Heart right ventricle (tissue), 16 donors: ENCODE results near the gene YBX1. TPM values are rescaled to one million over a fixed set of nuclear protein-coding genes. Genes with fewer than 3 reads are reported as not detected.
"Not testable (repeated sequence)": the region's sequence is repeated elsewhere in the genome, so short reads cannot be mapped to it uniquely, and the experiment has no call there.

Experiments
- ATAC-seq, 8 donors: fragments of 200-7000 bp; cut with Tn5 transposase; one replicate each; pipeline ENCODE4 v1.9.1; 2020; ENCODE audit warnings: mild to moderate bottlenecking in 8 of 8, moderate library complexity in 8 of 8, moderate number of reproducible peaks in 1 of 8
- DNase-seq, 2 donors: peaks; one replicate each; pipeline ENCODE4 v3.0.0-alpha.2; 2020
- H3K27ac ChIP-seq, 10 donors: fragments of 200-600 bp; sonication (generic) in 2 of 10; one replicate each; pipeline versions ENCODE4 v1.5.0 to v1.8.0; 2020 to 2022; ENCODE audit warnings: mild to moderate bottlenecking in 3 of 10
- H3K27me3 ChIP-seq, 7 donors: fragments of 200-600 bp; one replicate each; pipeline ENCODE4 v1.8.0; 2021 to 2022; ENCODE audit warnings: mild to moderate bottlenecking in 2 of 7
- H3K36me3 ChIP-seq, 9 donors: fragments of 200-600 bp; sonication (generic) in 1 of 9; one replicate each; pipeline versions ENCODE4 v1.5.0 to v1.8.0; 2020 to 2022; ENCODE audit warnings: mild to moderate bottlenecking in 2 of 9
- H3K4me1 ChIP-seq, 9 donors: fragments of 200-600 bp; sonication (generic) in 1 of 9; one replicate each; pipeline versions ENCODE4 v1.5.0 to v1.8.0; 2020 to 2022; ENCODE audit warnings: mild to moderate bottlenecking in 4 of 9
- H3K4me3 ChIP-seq, 10 donors: fragments of 200-600 bp; sonication (generic) in 2 of 10; one replicate each; pipeline versions ENCODE4 v1.5.0 to v1.8.0; 2020 to 2022; ENCODE audit warnings: mild to moderate bottlenecking in 7 of 10, moderate library complexity in 2 of 10
- H3K9me3 ChIP-seq, 11 donors: fragments of 200-600 bp in 10 of 11; sonication (generic) in 2 of 11; one replicate each; pipeline versions ENCODE4 v1.5.0 to v1.8.0; 2013 to 2022; ENCODE audit warnings: mild to moderate bottlenecking in 2 of 11, control low read depth in 1 of 11, moderate library complexity in 1 of 11
- WGBS, 2 donors: extraction: QIAGEN DNeasy Blood & Tissue Kit; methylation state at CpG; one replicate each; pipeline ENCODE4 v1.1.7; 2013; ENCODE audit warnings: inconsistent platforms in 1 of 2; 5-methylcytosine and 5-hydroxymethylcytosine counted together
- intact Hi-C, 10 donors: fragments of 100-400 bp; cut with DNase I; formaldehyde crosslinking; loops; one replicate each; pipeline versions ENCODE4 v1.11.1 to v1.14.2; 2022
- polyA plus RNA-seq, 2 donors: library from polyadenylated mRNA; stranded (reverse); fragments of 200-250 nt; gene quantifications; one replicate each; pipeline ENCODE4 v1.2.3, GENCODE V29; 2013
- total RNA-seq, 10 donors: library from RNA; stranded (reverse); fragmentation: NEBNext Ultra II Directional in 3 of 10; extraction: Animal tissue kit (Norgen Biotek cat#: 25700) in 3 of 10; gene quantifications; one replicate each; pipeline versions ENCODE4 v1.2.1 to v1.2.4, GENCODE V29; 2021 to 2023
- TF ChIP-seq, protein P1 (sequence below), 9 donors: fragments of 200-600 bp; sonication (generic) in 2 of 9; IDR thresholded peaks; one replicate each; pipeline versions ENCODE4 v1.5.0 to v1.8.0; 2021 to 2022; ENCODE audit warnings: antibody characterized with exemption in 9 of 9, mild to moderate bottlenecking in 5 of 9, moderate library complexity in 1 of 9
- donor health status: Arrhythmogenic right ventricular cardiomyopathy.
- donor health status: ischemic (EF 13 %, LVEDD 7.1; RV severe dilation, severe dysfunction).
- donor health status: healthy with polysubstance abuse.
- donor health status: DM: no; HTN: yes; CAD: no.
- donor health status: DM: no; HTN: no; CAD: no.
- donor health status: ischemic (EF 25% LVEDD 6.9; RV normal size, moderate dysfunction).
- donor health status: ischemic (EF 25% LVEDD 5.7; RV mildly dilated, moderate dysfunction).
- donor health status: healthy.
- donor health status: DM: yes; HTN: yes; CAD: no.
- donor health status: Ischemic cardiomyopathy.
- donor health status: ischemic (EF 35%, LVEDD 5.7; RV mildly dilated, moderate dysfunction).
- donor health status: nonischemic (EF 11% LVEDD 7.7; RV severe dilation, severe dysfunction).
- donor health status: DM: yes; HTN: yes; CAD: no.
- donor health status: PGD.
- donor health status: ischemic (EF 29% LVEDD 5.4; RV normal size, mild dysfunction).
- donor health status: nonischemic (EF 23%, LVEDD 6.1; RV moderate dilation, normal function).

Gene YBX1
- total and polyA plus RNA-seq, 12 donors, result 300 to 1,036 (median 777) TPM

DNA sequence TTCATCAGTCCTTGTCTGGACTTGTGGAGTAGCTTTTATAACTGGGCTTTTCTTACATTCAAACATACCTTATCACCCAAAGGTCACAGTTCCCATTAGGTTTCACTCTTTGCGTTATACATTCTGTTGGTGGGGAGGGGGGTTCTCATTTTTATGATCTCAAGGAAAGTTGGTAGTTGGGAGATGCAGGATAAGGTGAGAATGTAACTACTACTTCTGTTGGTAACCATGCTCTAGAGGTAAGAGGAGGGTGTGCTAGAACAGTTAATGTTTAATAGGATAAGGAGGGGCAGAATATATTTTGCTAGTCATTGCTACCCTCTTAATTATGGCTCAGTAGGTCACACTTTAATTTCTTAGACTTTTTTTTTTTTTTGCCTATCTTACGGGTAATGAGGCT is 10.7 kb downstream of the YBX1 start:
- Histone ChIP-seq H3K36me3 (peaks cover 0 to 76% (median 12%) of the 10 kb centered on the region in 9 donors), H3K4me1 (peaks cover 2 to 65% (median 51%) of the 10 kb centered on the region in 9 donors), H3K27ac (no peak overlapping the region), H3K27me3 (no peaks in the 10 kb centered on the region), H3K4me3 (no peak overlapping the region), H3K9me3 (no peaks in the 10 kb centered on the region)
- no peak for DNase-seq
- TF ChIP-seq, protein P1, sequence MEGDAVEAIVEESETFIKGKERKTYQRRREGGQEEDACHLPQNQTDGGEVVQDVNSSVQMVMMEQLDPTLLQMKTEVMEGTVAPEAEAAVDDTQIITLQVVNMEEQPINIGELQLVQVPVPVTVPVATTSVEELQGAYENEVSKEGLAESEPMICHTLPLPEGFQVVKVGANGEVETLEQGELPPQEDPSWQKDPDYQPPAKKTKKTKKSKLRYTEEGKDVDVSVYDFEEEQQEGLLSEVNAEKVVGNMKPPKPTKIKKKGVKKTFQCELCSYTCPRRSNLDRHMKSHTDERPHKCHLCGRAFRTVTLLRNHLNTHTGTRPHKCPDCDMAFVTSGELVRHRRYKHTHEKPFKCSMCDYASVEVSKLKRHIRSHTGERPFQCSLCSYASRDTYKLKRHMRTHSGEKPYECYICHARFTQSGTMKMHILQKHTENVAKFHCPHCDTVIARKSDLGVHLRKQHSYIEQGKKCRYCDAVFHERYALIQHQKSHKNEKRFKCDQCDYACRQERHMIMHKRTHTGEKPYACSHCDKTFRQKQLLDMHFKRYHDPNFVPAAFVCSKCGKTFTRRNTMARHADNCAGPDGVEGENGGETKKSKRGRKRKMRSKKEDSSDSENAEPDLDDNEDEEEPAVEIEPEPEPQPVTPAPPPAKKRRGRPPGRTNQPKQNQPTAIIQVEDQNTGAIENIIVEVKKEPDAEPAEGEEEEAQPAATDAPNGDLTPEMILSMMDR (IDR thresholded peaks at IDR 0.05), result no peak
- no peak for ATAC-seq
- intact Hi-C loops, result no loop called here
- WGBS, 2 donors, result 93 to 94% methylated on average over 2 of the region's 2 CpGs

DNA sequence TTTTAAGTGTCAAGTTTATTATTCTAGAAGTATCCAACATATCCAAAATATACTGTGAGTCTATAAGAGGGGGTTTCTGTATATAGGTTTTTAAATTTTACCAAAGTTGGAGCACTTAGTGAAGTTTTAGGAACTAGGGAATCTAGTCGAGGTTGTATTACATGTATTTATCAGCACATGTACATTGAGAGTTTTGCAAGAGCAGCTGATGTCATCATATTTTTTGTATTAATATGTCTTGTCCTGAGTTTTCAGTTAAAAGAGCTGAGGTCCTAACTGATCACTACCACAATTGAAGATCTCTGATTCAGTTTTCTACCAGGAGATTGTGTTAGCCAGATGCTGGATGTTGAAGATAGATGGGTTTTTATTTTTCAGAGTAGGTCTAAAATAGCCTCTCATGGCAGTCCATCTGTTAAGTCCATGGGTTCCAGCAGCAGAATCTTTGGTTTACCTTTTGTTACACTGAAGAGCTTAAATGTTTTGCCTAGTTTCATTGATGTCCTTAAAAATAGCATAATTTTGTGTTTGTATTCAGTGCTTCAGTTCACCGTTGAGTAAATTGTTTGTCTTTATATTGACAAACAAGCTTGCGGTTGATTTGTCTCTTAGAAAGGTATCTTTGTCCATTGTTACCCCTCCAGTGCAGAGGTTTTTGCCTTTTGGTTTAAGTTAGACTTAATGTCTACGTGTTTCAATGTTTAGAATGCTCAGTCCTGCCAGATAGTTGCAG is 16.0 kb downstream of the YBX1 start:
- no peaks in the 10 kb centered on the region for H3K27me3 ChIP-seq
- H3K4me3 ChIP-seq, result no peak overlapping the region
- no peak for ATAC-seq
- H3K27ac ChIP-seq, result no peak overlapping the region
- no peak for DNase-seq
- peaks cover 0 to 100% (median 58%) of the 10 kb centered on the region in 9 donors for H3K36me3 ChIP-seq
- intact Hi-C loops, result no loop called here
- WGBS, 2 donors, result 92 to 93% methylated on average over 4 of the region's 4 CpGs
- TF ChIP-seq, protein P1 (IDR thresholded peaks at IDR 0.05), result no peak
- peaks cover 0 to 12% (median 4%) of the 10 kb centered on the region in 9 donors for H3K4me1 ChIP-seq
- no peaks in the 10 kb centered on the region for H3K9me3 ChIP-seq

DNA sequence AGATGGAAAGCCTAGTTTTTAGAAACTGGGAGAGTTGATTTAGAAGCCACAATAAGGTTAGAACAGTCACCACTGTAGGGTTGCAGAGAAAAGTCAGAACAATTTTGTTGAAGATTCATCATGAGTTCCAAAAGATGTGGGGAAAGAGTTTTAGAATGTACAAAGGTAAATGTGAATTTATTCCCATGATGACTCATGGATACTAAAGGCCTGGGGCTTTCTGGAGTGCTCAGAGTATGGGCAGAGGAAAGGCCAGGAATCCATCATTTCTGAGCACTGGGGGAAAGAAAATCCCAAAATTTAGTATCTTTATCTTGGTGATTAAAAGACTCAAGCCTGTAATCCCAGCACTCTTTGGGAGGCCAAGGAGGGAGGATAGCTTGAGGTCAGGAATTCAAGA is 17.8 kb downstream of the YBX1 start:
- Histone ChIP-seq H3K36me3 (peaks cover 0 to 100% (median 71%) of the 10 kb centered on the region in 9 donors), H3K4me3 (no peak overlapping the region), H3K27me3 (no peaks in the 10 kb centered on the region), H3K9me3 (no peaks in the 10 kb centered on the region), H3K4me1 (peaks cover 0 to under 1% (median 0%) of the 10 kb centered on the region in 9 donors), H3K27ac (no peak overlapping the region)
- DNase-seq (no peak), ATAC-seq (no peak)
- intact Hi-C loops, result no loop called here
- TF ChIP-seq, protein P1 (IDR thresholded peaks at IDR 0.05), result no peak

DNA sequence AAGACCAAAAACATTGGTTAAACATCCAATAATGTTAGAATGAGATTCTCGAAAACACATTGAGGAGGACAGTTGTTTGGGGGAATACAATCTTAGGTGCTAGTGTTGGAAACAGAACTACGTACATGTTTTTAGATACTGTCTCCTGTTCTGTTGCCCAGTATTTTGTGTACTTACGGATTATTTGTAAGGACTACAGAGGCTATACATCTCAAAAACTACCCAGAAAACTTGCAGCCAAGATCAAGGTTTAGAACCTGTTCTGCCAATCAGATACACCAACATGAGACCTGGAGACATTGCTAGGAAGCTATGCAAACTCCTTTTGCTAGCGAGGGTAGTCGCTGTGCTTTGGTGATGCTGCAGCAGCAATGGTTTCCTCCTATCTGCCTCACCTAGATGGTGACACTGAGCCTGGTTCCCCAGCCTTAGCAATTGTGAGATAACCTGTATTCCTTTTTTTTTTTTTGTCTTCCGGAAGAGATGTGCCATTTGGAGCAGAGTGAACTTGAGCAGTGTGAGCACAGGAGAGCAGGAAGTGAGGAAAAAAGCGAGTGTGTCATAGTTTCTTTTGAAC is 21.8 kb downstream of the YBX1 start:
- Histone ChIP-seq H3K27ac (no peak overlapping the region), H3K4me3 (no peak overlapping the region), H3K27me3 (no peaks in the 10 kb centered on the region), H3K9me3 (peaks cover 0 to 9% (median 0%) of the 10 kb centered on the region in 11 donors), H3K36me3 (peaks cover 0 to 99% (median 51%) of the 10 kb centered on the region in 9 donors), H3K4me1 (no peaks in the 10 kb centered on the region)
- TF ChIP-seq, protein P1 (IDR thresholded peaks at IDR 0.05), result no peak
- intact Hi-C loops, result no loop called here
- no peak for DNase-seq
- WGBS, 2 donors, result 94 to 95% methylated on average over 7 of the region's 7 CpGs
- no peak for ATAC-seq

DNA sequence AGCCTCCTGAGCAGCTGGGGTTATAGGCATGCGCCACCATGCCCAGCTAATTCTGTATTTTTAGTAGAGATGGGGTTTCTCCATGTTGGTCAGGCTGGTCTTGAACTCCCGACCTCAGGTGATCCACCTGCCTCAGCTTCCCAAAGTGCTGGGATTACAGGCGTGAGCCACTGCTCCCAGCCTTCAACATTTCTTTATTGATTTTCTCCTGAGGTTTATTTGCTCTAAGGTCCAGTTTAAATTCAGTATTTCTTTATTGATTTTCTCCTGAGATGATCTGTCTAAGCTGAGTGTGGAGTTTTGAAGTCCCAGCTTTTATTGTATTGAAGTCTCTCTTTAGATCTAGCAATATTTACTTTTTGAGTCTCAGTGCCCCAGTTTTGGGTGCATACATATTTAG is 30.6 kb downstream of the YBX1 start:
- Histone ChIP-seq H3K36me3 (peaks cover 0 to 62% (median 15%) of the 10 kb centered on the region in 9 donors), H3K9me3 (peaks cover 0 to 44% (median 12%) of the 10 kb centered on the region in 11 donors)
- H3K4me3 ChIP-seq, intact Hi-C loops, H3K27me3 ChIP-seq, H3K4me1 ChIP-seq, DNase-seq, H3K27ac ChIP-seq, ATAC-seq: not testable (repeated sequence)
- 99 to 100% methylated on average over 3 of the region's 3 CpGs for WGBS, 2 donors
